Neural cell (in vitro differentiated cells): Measurements from ENCODE around the gene SLX4IP.

Experiments
- EZH2 ChIP-seq: fragments of 200-600, 300-800 bp; shearing (Covaris generic), sonication (generic); IDR thresholded peaks from 2 replicates; pipeline ENCODE4 v1.6.1; 2014; ENCODE audit warnings: antibody characterized with exemption, low read length, borderline replicate concordance, mild to moderate bottlenecking; ENCODE audit not compliant: insufficient read depth, poor library complexity, severe bottlenecking
- POLR2AphosphoS5 ChIP-seq: IDR thresholded peaks from 2 replicates; pipeline ENCODE4 v1.6.1; 2012
- TF ChIP-seq, protein P1 (sequence below): fragments of 450-650 bp; IDR thresholded peaks from 2 replicates; pipeline ENCODE4 v1.5.1; 2014; ENCODE audit warnings: antibody characterized with exemption, mild to moderate bottlenecking, moderate library complexity; ENCODE audit not compliant: poor library complexity, severe bottlenecking

DNA sequence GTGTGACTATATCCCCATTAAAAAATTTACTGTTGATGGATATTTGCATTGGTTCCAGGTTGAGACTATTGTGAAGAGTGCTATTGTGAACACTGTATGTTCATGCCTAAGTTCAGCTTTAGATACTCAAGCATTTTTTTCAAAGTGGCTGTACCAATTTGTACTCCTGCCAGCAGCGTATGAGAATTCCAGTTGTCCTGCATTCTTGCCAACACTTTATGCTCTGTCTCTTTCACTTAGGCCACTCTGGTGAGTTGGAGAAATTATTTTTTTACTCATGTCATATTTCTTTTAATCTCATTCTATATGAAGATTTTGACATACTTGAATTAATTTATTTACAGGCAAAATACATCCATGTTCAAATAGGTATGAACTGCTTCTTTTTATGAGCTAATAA lies 162.5 kb downstream of the SLX4IP start:
- TF ChIP-seq, protein P1, sequence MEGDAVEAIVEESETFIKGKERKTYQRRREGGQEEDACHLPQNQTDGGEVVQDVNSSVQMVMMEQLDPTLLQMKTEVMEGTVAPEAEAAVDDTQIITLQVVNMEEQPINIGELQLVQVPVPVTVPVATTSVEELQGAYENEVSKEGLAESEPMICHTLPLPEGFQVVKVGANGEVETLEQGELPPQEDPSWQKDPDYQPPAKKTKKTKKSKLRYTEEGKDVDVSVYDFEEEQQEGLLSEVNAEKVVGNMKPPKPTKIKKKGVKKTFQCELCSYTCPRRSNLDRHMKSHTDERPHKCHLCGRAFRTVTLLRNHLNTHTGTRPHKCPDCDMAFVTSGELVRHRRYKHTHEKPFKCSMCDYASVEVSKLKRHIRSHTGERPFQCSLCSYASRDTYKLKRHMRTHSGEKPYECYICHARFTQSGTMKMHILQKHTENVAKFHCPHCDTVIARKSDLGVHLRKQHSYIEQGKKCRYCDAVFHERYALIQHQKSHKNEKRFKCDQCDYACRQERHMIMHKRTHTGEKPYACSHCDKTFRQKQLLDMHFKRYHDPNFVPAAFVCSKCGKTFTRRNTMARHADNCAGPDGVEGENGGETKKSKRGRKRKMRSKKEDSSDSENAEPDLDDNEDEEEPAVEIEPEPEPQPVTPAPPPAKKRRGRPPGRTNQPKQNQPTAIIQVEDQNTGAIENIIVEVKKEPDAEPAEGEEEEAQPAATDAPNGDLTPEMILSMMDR, result no peak
- no peak for TF ChIP-seq POLR2AphosphoS5
- TF ChIP-seq EZH2, result no peak
